HTR-8/SVneo (cell line): Measurements from ENCODE around the gene SDHD.
"Not testable (repeated sequence)": the region's sequence is repeated elsewhere in the genome, so short reads cannot be mapped to it uniquely, and the experiment has no call there.

Experiments
- DNase-seq: peaks from one replicate; pipeline ENCODE4 v3.0.0; 2011; ENCODE audit warnings: low spot score, mixed read lengths; ENCODE audit not compliant: insufficient read length
- FAIRE-seq: peaks from 2 replicates; lab custom pipeline; 2011; peaks lifted over from hg19 to GRCh38; lab: Jason Lieb, UNC

Gene SDHD

DNA sequence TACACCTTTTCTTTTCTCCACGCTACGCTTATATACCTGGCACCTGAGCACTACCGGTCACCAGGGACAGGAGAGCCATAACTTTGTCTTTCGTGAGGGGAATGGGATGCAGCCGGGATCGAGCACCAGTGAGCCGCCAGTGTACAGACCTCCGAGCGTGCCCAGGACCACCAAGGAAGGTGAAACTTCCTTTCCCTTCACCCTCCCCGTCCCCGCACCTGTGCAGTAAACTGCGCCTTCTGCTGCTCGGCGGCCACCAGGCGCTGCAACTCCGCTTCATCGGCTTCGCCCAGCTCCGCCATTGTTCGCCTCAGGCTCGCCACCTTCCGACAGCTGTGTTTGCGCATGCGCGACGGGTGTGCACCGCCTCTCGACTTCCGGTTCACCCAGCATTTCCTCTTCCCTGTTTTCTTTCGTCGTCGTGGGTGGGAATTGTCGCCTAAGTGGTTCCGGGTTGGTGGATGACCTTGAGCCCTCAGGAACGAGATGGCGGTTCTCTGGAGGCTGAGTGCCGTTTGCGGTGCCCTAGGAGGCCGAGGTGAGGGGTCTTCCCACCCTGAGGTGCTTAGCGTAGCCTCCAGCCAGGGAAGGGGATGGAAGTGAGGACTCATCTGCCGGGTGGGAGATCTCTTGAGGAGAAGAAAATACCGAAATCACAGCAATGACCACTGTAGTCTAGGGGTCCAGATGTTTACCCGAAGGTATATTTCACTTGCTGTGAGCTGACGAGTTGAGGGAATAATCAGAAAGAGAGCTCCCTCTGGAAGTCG lies at the start of gene SDHD, which contains the start of gene TIMM8B:
Gene SDHD (plus strand): TSS at position 452 of the 770 bp plus-strand sequence. CDS start 35 bp downstream, at position 487.
Gene TIMM8B (minus strand): TSS at position 335 of the 770 bp plus-strand sequence. CDS start 33 bp downstream, at position 302.
- DNase-seq, result peak; percentile 99
- FAIRE-seq, result peak; percentile 99

DNA sequence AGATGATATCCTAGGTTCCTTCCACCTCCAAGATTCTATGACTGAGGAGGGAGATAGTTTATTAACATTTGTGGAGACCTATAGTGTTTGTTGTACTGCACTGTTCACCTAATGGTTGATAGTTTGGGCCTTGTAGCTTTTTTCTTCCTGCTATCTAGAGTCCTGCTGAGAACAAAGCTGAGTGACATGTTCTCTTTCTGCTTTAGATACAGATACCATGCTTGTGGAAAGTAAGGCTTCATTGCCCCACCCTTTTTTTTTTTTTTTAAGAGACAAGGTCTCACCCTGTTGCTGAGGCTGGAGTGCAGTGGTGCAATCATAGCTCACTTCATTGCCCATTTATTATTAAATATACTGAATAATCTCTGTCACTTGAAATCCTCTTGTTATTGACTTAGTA lies 49.1 kb upstream of the SDHD start:
- peak; percentile 28 for FAIRE-seq
- DNase-seq, result no peak

DNA sequence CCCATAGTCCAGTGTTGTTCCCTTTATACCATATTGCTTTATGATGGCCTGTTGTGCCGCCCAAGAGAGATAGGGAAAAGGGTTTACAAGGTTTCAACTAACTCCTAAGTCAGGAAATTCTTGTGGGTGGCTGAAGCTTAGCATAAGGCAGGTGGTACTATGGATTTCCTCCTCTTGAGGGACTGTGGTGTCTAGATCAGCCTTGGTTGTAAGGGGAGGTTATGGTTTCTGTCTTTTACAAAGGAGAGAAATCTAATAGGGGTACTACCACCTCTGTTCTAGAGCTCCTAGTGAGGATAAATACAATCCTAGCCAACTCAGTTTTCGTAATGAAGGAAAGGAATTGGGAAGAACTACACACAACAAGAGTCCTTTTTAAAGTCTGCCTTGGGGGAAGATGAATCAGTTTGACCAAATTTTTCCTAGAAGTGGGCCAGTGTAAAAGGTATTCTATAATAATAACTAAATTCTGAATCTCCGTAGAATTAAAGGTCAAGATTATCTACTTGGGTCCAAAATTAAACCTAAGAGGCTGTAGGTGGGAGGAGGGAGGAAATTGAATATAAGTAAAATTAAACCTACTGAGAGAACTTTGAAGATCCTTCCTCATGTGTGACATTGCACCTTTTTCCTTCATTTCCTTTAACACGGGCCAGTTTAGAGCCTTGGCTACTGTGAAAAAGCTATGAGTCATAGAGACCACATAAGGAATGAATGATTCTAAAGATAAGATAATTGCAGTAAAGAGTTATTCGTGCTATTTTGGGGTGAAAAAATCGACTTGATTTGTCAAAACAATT lies 44.3 kb upstream of the SDHD start:
- DNase-seq (peak; percentile 51), FAIRE-seq (peak; percentile 65)

DNA sequence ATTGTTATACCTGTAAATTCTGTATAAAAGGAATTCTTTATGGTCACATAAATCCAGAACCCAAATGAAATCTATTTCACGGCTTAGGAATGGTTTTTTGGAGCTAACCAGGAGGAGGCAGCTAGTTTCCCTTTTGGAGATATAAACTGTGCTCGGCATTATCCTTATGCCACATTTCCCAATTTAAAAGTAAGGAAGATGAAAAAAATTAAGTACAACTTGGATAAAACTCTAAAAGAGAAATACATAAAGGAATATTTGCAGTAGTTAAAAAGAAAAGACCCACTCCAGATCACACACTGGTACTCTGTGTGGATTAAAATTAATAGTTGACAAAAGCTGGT lies 43.7 kb upstream of the SDHD start:
- DNase-seq (no peak), FAIRE-seq (no peak)

DNA sequence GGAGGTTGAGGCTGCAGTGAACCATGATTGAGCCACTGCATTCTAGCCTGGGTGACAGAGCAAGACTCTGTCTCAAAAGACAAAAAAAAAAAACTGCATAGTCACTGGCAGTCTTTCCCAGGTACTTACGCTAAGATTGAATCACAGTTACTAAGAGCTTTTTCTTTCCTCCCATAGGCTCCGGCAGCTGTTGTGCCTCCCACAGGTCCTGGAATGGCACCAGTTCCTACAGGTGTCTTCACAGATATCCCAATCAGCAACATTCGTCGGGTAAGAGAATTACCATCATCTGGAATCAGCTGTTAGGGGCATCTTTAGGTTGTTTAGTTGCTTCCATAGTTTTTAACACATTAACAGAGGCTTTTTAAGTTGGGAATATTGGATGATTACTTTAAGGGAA lies 41.7 kb upstream of the SDHD start:
- no peak for DNase-seq
- FAIRE-seq, result peak; percentile 20

DNA sequence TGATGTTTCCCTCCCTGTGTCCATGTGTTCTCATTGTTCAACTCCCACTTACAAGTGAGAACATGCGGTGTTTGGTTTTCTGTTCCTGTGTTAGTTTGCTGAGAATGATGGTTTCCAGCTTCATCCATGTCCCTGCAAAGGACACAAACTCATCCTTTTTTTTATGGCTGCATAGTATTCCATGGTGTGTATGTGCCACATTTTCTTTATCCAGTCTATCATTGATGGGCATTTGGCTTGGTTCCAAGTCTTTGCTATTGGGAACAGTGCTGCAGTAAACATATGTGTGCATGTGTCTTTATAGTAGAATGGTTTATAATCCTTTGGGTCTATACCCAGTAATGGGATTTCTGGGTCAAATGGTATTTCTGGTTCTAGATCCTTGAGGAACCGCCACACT lies 40.0 kb upstream of the SDHD start:
- DNase-seq, FAIRE-seq: not testable (repeated sequence)

DNA sequence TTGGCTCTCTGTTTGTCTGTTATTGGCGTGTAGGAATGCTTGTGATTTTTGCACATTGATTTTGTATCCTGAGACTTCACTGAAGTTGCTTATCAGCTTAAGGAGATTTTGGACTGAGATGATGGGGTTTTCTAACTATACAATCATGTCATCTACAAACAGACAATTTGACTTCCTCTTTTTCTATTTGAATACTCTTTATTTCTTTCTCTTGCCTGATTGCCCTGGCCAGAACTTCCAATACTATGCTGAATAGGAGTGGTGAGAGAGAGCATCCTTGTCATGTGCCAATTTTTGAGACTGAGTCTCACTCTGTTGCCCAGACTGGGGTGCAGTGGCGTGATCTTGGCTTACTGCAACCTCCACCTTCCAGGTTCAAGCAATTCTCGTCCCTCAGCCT lies 38.4 kb upstream of the SDHD start:
- not testable (repeated sequence) for DNase-seq, FAIRE-seq

DNA sequence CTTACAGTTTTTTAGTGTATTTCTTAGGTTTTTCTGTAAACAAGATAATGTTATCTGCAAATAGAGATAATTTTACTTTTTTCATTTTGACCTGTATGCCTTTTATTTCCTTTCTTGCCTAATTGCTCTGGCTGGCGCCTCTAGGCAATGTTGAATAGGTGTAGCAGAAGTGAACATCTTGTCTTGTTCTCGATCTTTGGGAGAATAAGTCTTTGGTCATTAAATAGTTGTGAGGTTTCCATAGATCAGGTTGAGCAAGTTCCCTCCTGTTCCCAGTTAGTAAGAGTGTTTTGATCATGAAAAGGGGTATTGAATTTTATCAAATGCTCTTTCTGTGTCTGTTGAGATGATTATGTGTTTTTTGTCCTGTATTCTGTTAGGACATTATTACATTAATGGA lies 36.9 kb upstream of the SDHD start:
- FAIRE-seq, result peak; percentile 23

DNA sequence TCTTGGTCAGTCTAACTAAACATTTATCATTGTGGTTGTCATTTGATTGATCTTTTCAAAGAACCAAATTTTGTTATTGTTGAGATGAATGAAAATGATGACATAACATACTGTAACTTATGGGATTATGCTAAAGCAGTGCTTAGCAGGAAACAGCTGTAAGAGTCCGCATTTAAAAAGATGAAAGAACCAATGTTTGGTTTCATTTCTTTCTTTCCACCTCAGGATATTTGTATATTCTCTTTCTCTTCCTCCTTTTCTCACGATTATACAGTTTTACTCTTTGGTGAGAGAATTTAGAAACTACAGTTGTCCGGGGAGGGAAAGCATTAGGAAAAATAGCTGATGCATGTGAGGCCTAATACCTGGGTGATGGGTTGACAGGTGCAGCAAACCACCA lies 36.0 kb upstream of the SDHD start:
- no peak for FAIRE-seq
- no peak for DNase-seq

More for the DNA sequence above, 36.9 kb upstream of the SDHD start:
- DNase-seq, result no peak

DNA sequence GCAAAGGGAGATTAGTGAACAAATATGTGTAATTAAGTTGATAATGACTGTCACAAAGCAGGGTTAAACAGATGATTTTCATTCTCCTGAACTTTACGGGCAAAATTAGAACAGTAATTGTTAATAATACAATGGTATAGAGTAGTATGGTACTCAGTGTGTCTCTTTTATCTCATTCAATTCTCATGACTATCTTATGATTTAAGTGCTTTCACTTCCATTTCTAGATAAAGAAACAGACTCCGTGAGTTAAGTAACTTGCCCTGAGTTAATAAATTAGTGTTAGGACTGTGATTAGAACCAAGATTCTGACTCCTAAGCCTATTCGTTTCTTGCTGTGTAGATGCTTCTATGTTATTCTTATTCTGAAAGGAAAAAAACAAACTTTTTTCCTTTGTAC lies 34.9 kb upstream of the SDHD start:
- DNase-seq (no peak), FAIRE-seq (no peak)

DNA sequence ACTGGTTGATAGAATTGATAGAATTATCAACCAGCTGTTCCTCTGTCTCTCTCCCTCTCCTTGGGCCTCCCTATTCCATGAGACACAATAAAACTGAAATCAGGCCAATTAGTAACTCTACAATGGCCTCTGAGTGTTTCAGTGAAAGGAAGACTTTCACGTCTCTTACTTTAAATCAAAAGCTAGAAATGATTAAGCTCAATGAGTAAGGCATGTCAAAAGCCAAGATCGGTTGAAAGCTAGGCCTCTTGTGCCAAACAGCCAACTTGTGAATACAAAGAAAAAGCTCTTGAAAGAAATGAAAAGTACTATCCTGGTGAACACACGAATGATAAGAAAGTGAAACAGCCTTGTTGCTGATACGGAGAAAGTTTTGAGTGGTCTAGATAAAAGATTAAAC lies 29.5 kb upstream of the SDHD start:
- no peak for FAIRE-seq
- DNase-seq, result no peak

DNA sequence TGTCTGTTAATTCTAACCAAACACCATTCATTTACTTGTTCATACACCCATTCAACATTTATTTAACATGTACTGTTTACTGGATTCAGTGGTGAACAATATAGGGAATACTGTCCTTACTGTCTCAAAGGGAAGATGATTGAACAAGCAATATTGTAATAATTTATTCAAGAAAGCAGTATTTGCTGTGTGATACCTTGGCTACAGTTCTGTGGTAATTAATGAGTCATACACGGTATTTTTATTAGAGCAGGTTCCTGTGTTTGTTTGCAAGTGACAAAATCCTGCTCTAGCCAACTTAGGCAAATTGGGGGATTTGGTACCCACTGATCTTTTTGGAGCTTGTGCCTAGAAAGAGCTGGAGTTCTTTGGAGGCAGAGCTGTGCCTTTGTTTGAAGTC lies 28.6 kb upstream of the SDHD start:
- FAIRE-seq (peak; percentile 87), DNase-seq (no peak)

DNA sequence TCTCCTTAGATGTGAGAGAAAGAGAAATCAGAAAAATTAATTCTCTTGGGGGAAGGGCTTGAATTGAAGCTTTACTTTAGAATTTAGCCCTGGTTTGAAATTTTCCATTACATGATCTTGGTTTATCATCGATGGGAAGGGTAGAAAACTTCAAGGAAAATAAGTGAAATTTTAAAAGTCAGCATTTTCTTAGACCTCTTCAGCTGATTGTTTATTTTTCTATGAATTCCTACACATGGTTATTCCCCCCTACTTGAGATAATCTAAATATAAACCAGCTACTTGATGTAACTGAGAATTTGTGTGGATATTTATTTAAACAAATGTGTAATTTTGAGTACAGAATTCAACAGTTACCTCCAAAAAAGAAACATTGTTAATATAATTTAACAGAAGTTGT lies 23.8 kb upstream of the SDHD start:
- DNase-seq (no peak), FAIRE-seq (no peak)

DNA sequence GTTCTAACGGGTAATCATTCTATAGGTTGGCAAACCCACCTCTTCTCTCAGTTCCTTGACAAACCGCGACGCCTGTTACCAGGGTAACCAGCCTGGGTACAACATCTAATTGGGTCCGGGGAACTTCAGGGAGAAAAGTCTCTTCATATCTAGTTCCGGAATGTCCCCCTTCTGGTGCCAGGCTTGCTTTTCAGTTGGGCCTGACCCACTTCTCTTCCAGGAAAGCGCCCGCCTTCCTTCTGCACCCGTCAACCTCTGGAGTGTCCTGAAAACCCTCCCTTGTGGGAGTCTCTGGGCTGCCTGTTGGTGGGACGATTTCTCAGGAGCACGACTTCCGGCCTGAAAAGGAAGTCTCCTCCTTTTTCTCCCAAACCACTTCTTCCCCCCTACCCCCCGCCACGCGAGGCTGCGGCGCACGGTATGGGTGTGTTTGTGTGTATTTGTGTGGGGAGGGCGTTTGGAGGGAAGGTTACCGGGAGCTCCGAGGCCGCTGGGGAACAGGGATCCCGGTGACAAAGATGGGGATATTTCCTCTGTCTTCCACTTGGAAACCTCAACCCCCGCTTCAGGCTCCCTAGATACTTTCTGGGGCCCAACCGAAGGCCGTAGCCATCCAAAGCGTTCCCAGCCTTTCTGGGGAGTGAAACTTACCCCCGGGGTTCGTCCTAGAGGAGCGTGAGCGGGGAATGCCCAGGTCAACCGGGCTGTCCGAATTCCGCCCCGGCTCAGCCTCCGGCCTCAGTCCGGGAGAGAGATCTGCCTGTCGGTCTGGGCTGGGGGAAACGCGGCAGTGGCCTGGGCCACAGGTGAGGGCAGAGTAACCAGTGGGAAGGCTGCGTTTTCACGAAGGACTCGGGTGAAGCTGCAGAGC lies 12.5 kb upstream of the SDHD start, which contains the start of the genes NKAPD1 and PIH1D2:
Gene NKAPD1 (plus strand): TSS at position 359 of the 871 bp plus-strand sequence. CDS start 1,276 bp downstream, outside the sequence.
Gene PIH1D2 (minus strand): TSS at position 77 of the 871 bp plus-strand sequence. CDS start 843 bp downstream, outside the sequence.
- DNase-seq, result peak; percentile 94
- peak; percentile 95 for FAIRE-seq

DNA sequence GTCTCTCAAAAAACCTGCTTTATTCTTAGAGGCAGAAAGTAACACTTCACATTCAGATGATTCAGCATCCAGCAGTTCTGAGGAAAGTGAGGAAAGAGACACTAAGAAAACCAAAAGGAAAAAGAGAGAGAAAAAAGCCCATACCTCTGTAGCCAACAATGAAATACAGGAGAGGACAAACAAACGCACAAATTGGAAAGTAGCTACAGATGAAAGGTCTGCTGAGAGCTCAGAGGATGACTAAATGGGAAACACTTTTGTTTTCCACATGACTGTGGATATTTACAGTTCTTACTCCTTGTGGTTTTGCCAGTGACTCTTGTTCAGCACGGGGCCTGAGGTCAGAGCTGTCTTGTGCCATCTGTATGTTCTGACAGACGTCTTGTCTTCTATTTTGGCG lies 3.9 kb upstream of the SDHD start:
- DNase-seq (no peak), FAIRE-seq (no peak)

DNA sequence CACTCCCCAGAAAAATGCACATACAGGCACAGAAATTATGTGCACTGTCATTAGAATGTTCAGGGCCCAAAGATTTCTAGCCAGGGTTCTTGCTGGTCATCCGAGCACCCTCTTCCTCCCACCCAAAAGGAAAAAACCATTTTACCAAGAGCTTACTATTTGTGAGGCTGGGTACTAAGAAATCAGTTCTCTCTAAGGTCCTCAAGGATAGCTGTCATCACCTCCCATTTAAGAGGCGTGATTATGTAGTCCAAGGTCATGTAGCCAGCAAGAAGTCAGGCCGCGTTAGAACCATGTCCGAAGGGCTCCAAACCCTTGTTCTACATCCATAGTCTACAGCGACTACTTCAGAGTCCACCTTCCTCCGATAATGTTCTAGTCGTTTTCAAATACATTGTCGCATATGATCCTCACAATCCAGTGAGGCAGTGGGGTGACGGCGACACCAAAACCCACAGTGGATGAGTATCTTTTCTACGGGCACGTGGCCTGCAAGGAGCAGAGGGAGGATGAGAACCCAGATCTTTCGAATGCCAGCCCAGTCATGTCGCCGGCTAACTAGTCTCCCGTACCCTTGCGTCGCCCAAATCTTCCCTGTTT lies 751 bp upstream of the SDHD start:
- DNase-seq (peak; percentile 48), FAIRE-seq (no peak)

DNA sequence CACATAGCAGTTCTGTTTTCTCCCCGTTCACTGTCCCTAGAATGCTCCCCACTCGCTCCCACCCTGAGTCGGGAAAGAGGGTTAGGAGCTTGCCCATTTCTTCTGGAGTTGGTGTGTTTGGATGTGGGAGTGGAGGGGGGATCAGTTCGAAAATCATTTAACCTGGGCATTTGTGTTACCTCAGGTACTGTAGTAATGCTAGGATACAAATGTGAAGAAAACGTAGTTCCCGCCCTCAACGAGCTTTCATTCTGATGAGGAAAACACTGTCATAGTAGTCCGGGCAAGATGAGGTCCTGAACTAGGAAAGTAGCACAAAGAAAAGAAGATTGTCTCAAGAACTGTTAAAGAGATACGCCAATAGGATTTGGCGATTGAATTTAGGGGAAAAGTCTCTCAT lies 539 bp downstream of the SDHD start:
- FAIRE-seq (no peak), DNase-seq (no peak)

DNA sequence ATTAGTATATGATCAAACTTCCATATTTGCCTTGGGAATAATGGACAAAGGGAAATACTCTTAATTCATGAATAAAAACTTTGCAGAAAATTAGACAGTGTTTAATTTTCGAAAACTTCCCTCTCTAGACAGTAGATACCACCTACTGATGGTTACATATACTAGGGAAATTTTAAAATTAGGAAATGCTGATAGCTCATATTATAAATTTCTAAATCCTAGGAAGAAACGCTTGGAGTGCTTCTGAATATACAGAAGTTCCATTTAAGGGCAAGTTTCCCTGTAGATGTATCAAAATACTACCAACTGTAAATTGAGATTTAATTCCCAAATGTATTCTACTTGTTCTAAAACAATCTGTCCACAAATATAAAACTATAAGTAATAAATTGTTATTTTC lies 8.6 kb downstream of the SDHD start:
- DNase-seq, result not testable (repeated sequence)

DNA sequence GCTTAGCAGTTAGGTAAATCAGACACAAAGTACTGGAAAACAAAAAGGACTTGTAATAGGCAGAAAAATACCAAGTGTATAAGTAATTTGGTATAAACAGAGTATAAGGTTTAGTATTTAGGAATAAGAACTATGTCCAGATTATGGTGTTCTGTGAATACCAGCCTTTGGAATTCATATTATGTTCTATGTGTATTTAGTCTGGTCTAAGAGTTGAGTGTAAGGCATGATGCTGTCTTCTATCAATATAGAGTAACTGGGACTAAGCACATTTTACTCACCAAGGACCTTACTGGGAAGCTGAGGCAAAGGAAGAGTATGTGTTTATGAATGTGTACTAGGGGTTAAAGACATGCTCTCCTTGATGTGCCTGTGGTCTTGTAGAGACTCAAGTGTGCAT lies 9.5 kb downstream of the SDHD start:
- DNase-seq (no peak), FAIRE-seq (peak; percentile 23)

More for the DNA sequence above, 8.6 kb downstream of the SDHD start:
- FAIRE-seq, result not testable (repeated sequence)
